ENCODE data around the gene IPCEF1. TPM values are rescaled to one million over a fixed set of nuclear protein-coding genes. Genes with fewer than 3 reads are reported as not detected.
A peak's percentile ranks its signal among the peaks of the same experiment; 100 is the strongest.
"Not testable (repeated sequence)": the region's sequence is repeated elsewhere in the genome, so short reads cannot be mapped to it uniquely, and the experiment has no call there.

IPCEF1 gene
- total and polyA plus RNA-seq, 2 experiments from 2014 or later: not detected

GRCh38 chr6:154241581-154241980 lies 115.0 kb downstream of the IPCEF1 start:
- H3K27me3 ChIP-seq (replicated peaks; ENCODE audit: insufficient read depth): peaks cover 4% of the 10 kb centered on the region; the same call in 1 of the 2 replicates
- no peaks in the 10 kb centered on the region for H3K79me2 ChIP-seq (ENCODE audit: insufficient read depth)
- WGBS, 2 experiments (ENCODE audit: low coverage in 1 of 2, low lambda C conversion rate in 2 of 2, missing lambda C conversion rate in 2 of 2): 68 to 79% methylated on average over 8 of the region's 8 CpGs
- DNase-seq: no peak
- no peaks in the 10 kb centered on the region for H3K9me3 ChIP-seq (ENCODE audit: low read depth)
- no peak overlapping the region for H3K27ac ChIP-seq
- H3F3A ChIP-seq (ENCODE audit: insufficient read depth): no peaks in the 10 kb centered on the region
- in situ Hi-C loops (cut with MboI): no loop called here
- H3K4me2 ChIP-seq (ENCODE audit: unreplicated experiment): no peak overlapping the region
- no peak overlapping the region for H3K9ac ChIP-seq
- H3K36me3 ChIP-seq (ENCODE audit: low read depth): no peaks in the 10 kb centered on the region
- no peak overlapping the region for H3K4me3 ChIP-seq
- no peaks in the 10 kb centered on the region for H3K4me1 ChIP-seq (ENCODE audit: insufficient read depth)
- H3K9me2 ChIP-seq (ENCODE audit: insufficient read depth): no peaks in the 10 kb centered on the region
- H2AFZ ChIP-seq: no peak overlapping the region
- TF ChIP-seq EZH2 (IDR thresholded peaks at IDR 0.05; ENCODE audit: insufficient read depth, poor library complexity, severe bottlenecking) (no peak), EZH2phosphoT487 (IDR thresholded peaks at IDR 0.05; ENCODE audit: insufficient read depth, low read depth) (no peak)
- H4K20me1 ChIP-seq (ENCODE audit: insufficient read depth): no peaks in the 10 kb centered on the region

GRCh38 chr6:154241061-154241460 lies 115.5 kb downstream of the IPCEF1 start:
- peak; percentile 34 for DNase-seq
- 50 to 75% methylated on average over 3 to 11 of the region's 11 CpGs for WGBS, 2 experiments (ENCODE audit: low coverage in 1 of 2, low lambda C conversion rate in 2 of 2, missing lambda C conversion rate in 2 of 2)
- in situ Hi-C loops (cut with MboI): not testable (repeated sequence)

GRCh38 chr6:154239392-154239791 lies 117.2 kb downstream of the IPCEF1 start:
- in situ Hi-C loops (cut with MboI): no loop called here
- H3K9ac ChIP-seq: no peak overlapping the region
- 50 to 64% methylated on average over 7 of the region's 7 CpGs for WGBS, 2 experiments (ENCODE audit: low coverage in 1 of 2, low lambda C conversion rate in 2 of 2, missing lambda C conversion rate in 2 of 2)
- no peaks in the 10 kb centered on the region for H3K9me2 ChIP-seq (ENCODE audit: insufficient read depth)
- no peak overlapping the region for H2AFZ ChIP-seq
- H3K4me2 ChIP-seq (ENCODE audit: unreplicated experiment): no peak overlapping the region
- H3K27ac ChIP-seq: no peak overlapping the region
- H3K4me1 ChIP-seq (ENCODE audit: insufficient read depth): no peaks in the 10 kb centered on the region
- no peaks in the 10 kb centered on the region for H3K9me3 ChIP-seq (ENCODE audit: low read depth)
- H3K4me3 ChIP-seq: no peak overlapping the region
- no peaks in the 10 kb centered on the region for H3K79me2 ChIP-seq (ENCODE audit: insufficient read depth)
- no peaks in the 10 kb centered on the region for H3K36me3 ChIP-seq (ENCODE audit: low read depth)
- DNase-seq: no peak
- no peaks in the 10 kb centered on the region for H4K20me1 ChIP-seq (ENCODE audit: insufficient read depth)
- no peaks in the 10 kb centered on the region for H3F3A ChIP-seq (ENCODE audit: insufficient read depth)
- peaks cover 4% of the 10 kb centered on the region; the same call in 1 of the 2 replicates for H3K27me3 ChIP-seq (replicated peaks; ENCODE audit: insufficient read depth)
- no peak for TF ChIP-seq EZH2phosphoT487 (IDR thresholded peaks at IDR 0.05; ENCODE audit: insufficient read depth, low read depth)
- TF ChIP-seq EZH2 (IDR thresholded peaks at IDR 0.05; ENCODE audit: insufficient read depth, poor library complexity, severe bottlenecking): no peak

More at GRCh38 chr6:154241061-154241460, 115.5 kb downstream of the IPCEF1 start:
- H2AFZ ChIP-seq; H3K9ac ChIP-seq; H3K4me2 ChIP-seq (ENCODE audit: unreplicated experiment); H3K9me2 ChIP-seq (ENCODE audit: insufficient read depth); H3K4me3 ChIP-seq; H3K4me1 ChIP-seq (ENCODE audit: insufficient read depth); H3K27me3 ChIP-seq (replicated peaks; ENCODE audit: insufficient read depth); H4K20me1 ChIP-seq (ENCODE audit: insufficient read depth); H3F3A ChIP-seq (ENCODE audit: insufficient read depth); H3K27ac ChIP-seq; H3K79me2 ChIP-seq (ENCODE audit: insufficient read depth); H3K9me3 ChIP-seq (ENCODE audit: low read depth); H3K36me3 ChIP-seq (ENCODE audit: low read depth): not testable (repeated sequence)

DNA sequence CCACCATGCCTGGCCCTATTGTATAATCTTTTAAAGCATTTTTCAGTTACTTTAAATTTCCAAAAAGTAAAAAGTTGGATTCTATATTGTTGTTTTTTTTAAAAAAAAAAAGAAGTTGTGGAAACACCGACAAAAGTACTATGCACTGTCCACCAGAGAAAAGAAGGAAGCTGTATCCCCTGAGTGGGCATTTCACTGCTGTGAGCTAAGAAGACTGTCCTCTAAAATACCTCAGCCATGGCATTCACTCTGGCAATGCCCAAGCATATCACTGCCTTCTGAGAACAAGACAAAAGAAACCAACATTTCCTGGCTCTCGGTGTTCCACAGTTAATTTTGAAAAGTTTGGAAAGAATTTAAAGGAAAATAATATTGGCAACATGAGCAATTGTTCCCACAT lies 117.8 kb downstream of the IPCEF1 start:
- Histone ChIP-seq H3K4me3 (no peak overlapping the region), H3K9me2 (ENCODE audit: insufficient read depth) (no peaks in the 10 kb centered on the region), H3K9ac (no peak overlapping the region), H3K4me1 (ENCODE audit: insufficient read depth) (no peaks in the 10 kb centered on the region), H4K20me1 (ENCODE audit: insufficient read depth) (no peaks in the 10 kb centered on the region), H3F3A (ENCODE audit: insufficient read depth) (no peaks in the 10 kb centered on the region), H3K79me2 (ENCODE audit: insufficient read depth) (no peaks in the 10 kb centered on the region), H3K36me3 (ENCODE audit: low read depth) (no peaks in the 10 kb centered on the region), H3K27me3 (replicated peaks; ENCODE audit: insufficient read depth) (peaks cover 4% of the 10 kb centered on the region; the same call in 1 of the 2 replicates), H3K4me2 (ENCODE audit: unreplicated experiment) (no peak overlapping the region), H3K9me3 (ENCODE audit: low read depth) (no peaks in the 10 kb centered on the region), H3K27ac (no peak overlapping the region), H2AFZ (no peak overlapping the region)
- 2 to 7% methylated on average over 2 of the region's 2 CpGs for WGBS, 2 experiments (ENCODE audit: low coverage in 1 of 2, low lambda C conversion rate in 2 of 2, missing lambda C conversion rate in 2 of 2)
- DNase-seq: no peak
- TF ChIP-seq EZH2 (IDR thresholded peaks at IDR 0.05; ENCODE audit: insufficient read depth, poor library complexity, severe bottlenecking) (no peak), EZH2phosphoT487 (IDR thresholded peaks at IDR 0.05; ENCODE audit: insufficient read depth, low read depth) (no peak)
- in situ Hi-C loops (cut with MboI): no loop called here

Data from GM23248 (cell line).